GM21381 (cell line): ENCODE measurements around the gene ASPRV1.
A peak's percentile ranks its signal among the peaks of the same experiment; 100 is the strongest.

Experiments
- ATAC-seq: cut with Tn5 transposase; IDR thresholded peaks from one replicate; pipeline ENCODE4 v1.9.1; 2021; ENCODE audit warnings: mild to moderate bottlenecking, moderate library complexity; ENCODE audit not compliant: unreplicated experiment

The ASPRV1 gene

GRCh38 chr2:69914164-69914949 lies 47.1 kb downstream of the ASPRV1 start:
- peak; percentile 85 for ATAC-seq

- no peak for ATAC-seq
Measured at GRCh38 chr2:69911985-69912563, 49.4 kb downstream of the ASPRV1 start.
